HPDE6-E6E7 (cell line): ENCODE results near the gene PTCH1.

Experiments used
- DNase-seq: peaks from one replicate; pipeline ENCODE4 v3.0.0; 2011; ENCODE audit warnings: missing footprints; ENCODE audit errors: extremely low spot score

Gene PTCH1

GRCh38 chr9:95463148-95464060 is 53.4 kb downstream of the PTCH1 start:
- DNase-seq, result no peak

- no peak for DNase-seq
Measured at GRCh38 chr9:95462249-95463147, 54.3 kb downstream of the PTCH1 start.

- DNase-seq, result no peak
Measured at GRCh38 chr9:95461448-95462248, 55.1 kb downstream of the PTCH1 start.

GRCh38 chr9:95460518-95461164 is 56.1 kb downstream of the PTCH1 start:
- no peak for DNase-seq

- DNase-seq, result no peak
Measured at GRCh38 chr9:95459851-95460517, 56.8 kb downstream of the PTCH1 start.

GRCh38 chr9:95459178-95459577 is 57.6 kb downstream of the PTCH1 start:
- DNase-seq, result no peak

GRCh38 chr9:95458666-95459065 is 58.1 kb downstream of the PTCH1 start:
- DNase-seq, result no peak

GRCh38 chr9:95457769-95458168 is 59.0 kb downstream of the PTCH1 start:
- no peak for DNase-seq

GRCh38 chr9:95455714-95456113 is 61.1 kb downstream of the PTCH1 start:
- DNase-seq, result no peak

- no peak for DNase-seq
Measured at GRCh38 chr9:95452176-95452575, 64.6 kb downstream of the PTCH1 start.

- no peak for DNase-seq
Measured at GRCh38 chr9:95451065-95451426, 65.7 kb downstream of the PTCH1 start.

GRCh38 chr9:95450171-95451064 is 66.4 kb downstream of the PTCH1 start:
- no peak for DNase-seq

GRCh38 chr9:95449016-95449415 is 67.8 kb downstream of the PTCH1 start:
- no peak for DNase-seq

- DNase-seq, result no peak
Measured at GRCh38 chr9:95447660-95448420, 68.9 kb downstream of the PTCH1 start.

- DNase-seq, result no peak
Measured at GRCh38 chr9:95446984-95447383, 69.8 kb downstream of the PTCH1 start.

GRCh38 chr9:95446259-95446658 is 70.5 kb downstream of the PTCH1 start:
- no peak for DNase-seq

GRCh38 chr9:95444160-95444559 is 72.6 kb downstream of the PTCH1 start:
- DNase-seq, result no peak

- DNase-seq, result no peak
Measured at GRCh38 chr9:95443301-95443700, 73.5 kb downstream of the PTCH1 start.

GRCh38 chr9:95441081-95441480 is 75.7 kb downstream of the PTCH1 start:
- DNase-seq, result no peak
